Measurements from ENCODE around the gene PKHD1.
"Not testable (repeated sequence)": the region's sequence is repeated elsewhere in the genome, so short reads cannot be mapped to it uniquely, and the experiment has no call there.

The PKHD1 gene

GRCh38 chr6:51996296-51996947 is 91.0 kb downstream of the PKHD1 start:
- peak; percentile 29 for DNase-seq (ENCODE audit: insufficient read length, low spot score)
- FAIRE-seq: peak; percentile 84

DNA sequence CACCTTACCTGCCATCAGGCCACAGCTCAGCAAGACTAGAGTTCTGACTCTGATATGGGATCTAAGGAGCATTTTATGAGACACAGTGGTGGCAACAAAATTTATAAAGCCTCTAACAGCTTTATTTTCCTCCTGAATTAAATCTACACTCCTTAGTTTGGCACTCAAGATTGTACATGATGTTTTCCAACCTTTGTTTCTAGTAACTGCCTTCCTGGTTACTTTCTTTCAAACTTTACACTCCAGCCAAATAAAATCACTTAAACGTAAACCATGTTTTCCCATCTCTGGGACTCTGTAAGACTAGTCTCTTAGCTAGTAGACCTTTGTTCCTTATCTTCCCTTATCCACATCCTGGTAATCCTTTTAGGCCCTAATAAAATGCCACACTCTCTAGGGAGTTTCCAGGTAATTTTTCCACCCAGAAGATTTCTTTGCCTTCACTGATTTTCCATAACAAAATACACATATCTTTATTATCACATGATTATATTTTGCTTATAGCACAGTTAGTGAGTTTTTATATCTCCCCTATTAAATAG is 92.1 kb downstream of the PKHD1 start:
- DNase-seq (ENCODE audit: insufficient read length, low spot score) (no peak), FAIRE-seq (no peak)

DNA sequence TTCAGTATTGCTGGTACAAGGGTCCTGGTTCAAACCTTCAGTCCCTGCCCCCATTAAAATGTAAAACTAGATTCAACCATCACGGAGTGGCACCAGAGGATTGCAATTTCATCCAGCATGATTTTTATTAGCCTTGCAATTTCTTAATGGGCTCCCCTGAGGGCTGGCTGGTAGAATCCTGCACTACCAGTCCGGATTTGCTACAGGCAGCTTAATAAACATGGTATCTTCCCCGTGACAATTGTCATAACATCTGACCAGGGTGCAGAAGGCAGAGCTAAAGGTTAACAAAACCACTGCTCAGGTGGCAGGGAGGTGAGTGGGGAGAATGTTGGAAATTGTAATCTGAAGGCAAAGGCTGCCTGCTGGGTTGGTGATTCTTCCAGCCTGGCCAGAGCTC is 94.5 kb downstream of the PKHD1 start:
- no peak for FAIRE-seq
- no peak for DNase-seq (ENCODE audit: insufficient read length, low spot score)

DNA sequence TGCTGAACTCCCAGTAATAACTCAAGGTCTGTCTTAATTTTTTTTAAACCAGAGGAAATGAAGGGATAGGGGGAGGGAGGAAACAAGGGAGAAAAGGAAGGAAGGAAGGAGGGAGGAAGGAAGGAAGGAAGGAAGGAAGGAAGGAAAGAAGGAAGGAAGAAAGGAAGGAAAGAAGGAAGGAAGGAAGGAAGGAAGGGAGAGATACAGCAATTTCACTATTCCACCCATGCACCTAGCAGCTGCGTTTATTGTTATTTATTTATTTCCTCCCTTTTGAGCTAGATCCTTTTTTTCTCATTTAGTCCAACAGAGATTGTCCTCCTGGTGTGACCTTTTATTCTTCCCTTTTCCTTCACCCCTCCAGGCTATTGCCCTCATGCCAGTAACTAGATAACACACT is 97.6 kb downstream of the PKHD1 start:
- DNase-seq (ENCODE audit: insufficient read length, low spot score) (no peak), FAIRE-seq (no peak)

GRCh38 chr6:51986864-51987263 is 100.5 kb downstream of the PKHD1 start:
- DNase-seq (ENCODE audit: insufficient read length, low spot score): no peak
- no peak for FAIRE-seq

- FAIRE-seq (no peak), DNase-seq (ENCODE audit: insufficient read length, low spot score) (no peak)
Observed at GRCh38 chr6:51983564-51983963, 103.8 kb downstream of the PKHD1 start.

- DNase-seq (ENCODE audit: insufficient read length, low spot score); FAIRE-seq: not testable (repeated sequence)
Observed at GRCh38 chr6:51982695-51983094, 104.7 kb downstream of the PKHD1 start.

- FAIRE-seq: no peak
- no peak for DNase-seq (ENCODE audit: insufficient read length, low spot score)
Observed at GRCh38 chr6:51976374-51976773, 111.0 kb downstream of the PKHD1 start.

GRCh38 chr6:51972659-51973058 is 114.8 kb downstream of the PKHD1 start:
- FAIRE-seq: no peak

DNA sequence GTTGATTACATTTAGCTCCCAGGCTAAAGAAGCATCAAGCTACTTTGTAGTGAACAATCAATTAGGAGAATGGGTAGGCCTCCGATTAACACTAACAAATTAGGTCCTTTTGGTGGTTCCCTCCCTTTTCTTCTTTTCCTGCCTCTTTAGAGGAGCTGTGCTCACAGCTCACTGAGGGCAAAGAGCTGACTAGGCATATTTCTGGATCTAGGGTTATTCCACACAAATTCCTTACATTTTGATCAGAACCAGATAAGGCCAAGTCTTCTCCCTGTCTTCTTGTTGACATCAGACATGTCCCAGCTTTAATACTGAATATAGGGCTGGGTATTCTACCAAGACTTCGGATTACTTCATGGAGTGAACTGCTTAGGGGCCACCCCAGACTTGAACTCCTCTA is 119.1 kb downstream of the PKHD1 start:
- DNase-seq (ENCODE audit: insufficient read length, low spot score) (no peak), FAIRE-seq (no peak)

More at GRCh38 chr6:51972659-51973058, 114.8 kb downstream of the PKHD1 start:
- DNase-seq (ENCODE audit: insufficient read length, low spot score): no peak

GRCh38 chr6:51965222-51965801 is 122.1 kb downstream of the PKHD1 start:
- FAIRE-seq (no peak), DNase-seq (ENCODE audit: insufficient read length, low spot score) (no peak)

- DNase-seq (ENCODE audit: insufficient read length, low spot score) (no peak), FAIRE-seq (no peak)
Observed at GRCh38 chr6:51963980-51964379, 123.4 kb downstream of the PKHD1 start.

GRCh38 chr6:51962354-51962753 is 125.1 kb downstream of the PKHD1 start:
- no peak for FAIRE-seq
- DNase-seq (ENCODE audit: insufficient read length, low spot score): no peak

DNA sequence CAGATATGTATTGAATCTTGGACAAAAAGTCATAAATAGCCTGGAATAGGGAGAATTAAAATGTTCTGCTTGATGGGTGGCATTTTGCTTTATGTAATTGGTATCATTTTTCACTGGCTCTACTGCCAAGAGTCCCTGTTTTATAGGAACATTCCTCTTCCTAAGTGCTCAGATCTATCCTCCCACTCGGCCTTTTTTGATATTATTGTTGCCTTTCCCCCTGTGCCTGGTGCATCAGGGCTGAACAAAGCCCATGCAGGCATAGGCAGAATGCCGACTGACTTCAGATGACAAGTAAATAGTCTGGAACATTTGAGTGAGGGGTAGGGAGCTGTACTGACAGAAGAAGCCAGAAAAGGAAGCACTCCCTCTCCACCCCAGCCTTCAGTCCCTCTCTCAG is 127.0 kb downstream of the PKHD1 start:
- DNase-seq (ENCODE audit: insufficient read length, low spot score) (no peak), FAIRE-seq (no peak)

GRCh38 chr6:51959744-51960383 is 127.5 kb downstream of the PKHD1 start:
- DNase-seq (ENCODE audit: insufficient read length, low spot score) (peak; percentile 35), FAIRE-seq (peak; percentile 80)

GRCh38 chr6:51954681-51955080 is 132.7 kb downstream of the PKHD1 start:
- FAIRE-seq: no peak

GRCh38 chr6:51953246-51953645 is 134.2 kb downstream of the PKHD1 start:
- FAIRE-seq: no peak
- DNase-seq (ENCODE audit: insufficient read length, low spot score): no peak

More at GRCh38 chr6:51954681-51955080, 132.7 kb downstream of the PKHD1 start:
- no peak for DNase-seq (ENCODE audit: insufficient read length, low spot score)

- no peak for DNase-seq (ENCODE audit: insufficient read length, low spot score)
- FAIRE-seq: no peak
Observed at GRCh38 chr6:51951924-51952323, 135.5 kb downstream of the PKHD1 start.

- no peak for FAIRE-seq
- DNase-seq (ENCODE audit: insufficient read length, low spot score): no peak
Observed at GRCh38 chr6:51949526-51949925, 137.9 kb downstream of the PKHD1 start.

DNA sequence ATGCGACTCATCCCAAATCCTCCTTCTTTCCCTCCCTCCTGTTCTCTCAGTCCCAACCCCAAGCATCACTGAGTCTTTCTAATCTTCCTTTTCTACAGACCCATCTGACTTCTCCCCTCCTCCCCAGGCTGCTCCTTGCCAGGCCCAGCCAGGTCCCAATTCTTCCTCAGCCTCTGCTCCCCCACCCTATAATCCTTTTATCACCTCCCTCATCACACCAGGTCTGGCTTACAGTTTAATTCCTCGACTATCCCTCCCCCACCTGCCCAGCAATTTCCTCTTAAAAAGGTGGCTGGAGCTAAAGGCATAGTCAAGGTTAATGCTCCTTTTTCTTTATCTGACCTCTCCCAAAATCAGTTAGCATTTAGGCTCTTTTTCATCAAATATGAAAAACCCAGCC is 147.7 kb downstream of the PKHD1 start:
- not testable (repeated sequence) for FAIRE-seq; DNase-seq (ENCODE audit: insufficient read length, low spot score)

- no peak for FAIRE-seq
Observed at GRCh38 chr6:51936531-51937290, 150.7 kb downstream of the PKHD1 start.

More at GRCh38 chr6:51936531-51937290, 150.7 kb downstream of the PKHD1 start:
- no peak for DNase-seq (ENCODE audit: insufficient read length, low spot score)
